ENCODE results near the gene ZNF195.
"Not testable (repeated sequence)": the region's sequence is repeated elsewhere in the genome, so short reads cannot be mapped to it uniquely, and the experiment has no call there.

DNA sequence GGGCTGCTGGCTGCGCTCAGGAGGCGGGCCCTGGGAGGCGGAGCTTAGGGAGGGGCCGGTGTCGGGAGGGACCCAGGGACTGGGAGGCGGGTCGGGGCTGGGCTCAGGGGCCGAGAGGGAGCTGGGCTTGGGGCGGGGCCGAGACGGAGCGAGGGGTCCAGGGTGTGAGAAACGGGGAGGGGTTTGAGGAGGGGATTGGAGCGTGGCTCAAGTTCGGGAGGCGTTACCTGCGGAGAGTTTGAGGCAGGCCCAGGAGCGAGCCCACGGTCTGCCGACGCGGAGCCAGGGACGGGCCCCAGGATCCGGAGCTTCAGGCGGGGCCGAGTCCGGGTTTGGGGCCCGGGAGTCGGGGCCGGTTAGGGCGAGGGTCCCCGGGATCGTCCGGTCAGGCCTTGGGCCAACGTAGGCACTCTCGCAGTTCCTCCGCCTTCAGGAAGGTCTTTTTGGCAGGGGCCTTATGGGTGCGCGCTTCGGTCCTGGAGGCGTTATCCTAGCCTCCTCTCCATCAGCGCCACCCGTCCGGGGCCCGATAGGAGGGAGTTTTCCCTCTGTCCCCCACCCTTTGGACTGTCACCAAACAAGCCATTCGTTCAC is 44.3 kb upstream of the ZNF195 start:
- TF ChIP-seq, protein P1, sequence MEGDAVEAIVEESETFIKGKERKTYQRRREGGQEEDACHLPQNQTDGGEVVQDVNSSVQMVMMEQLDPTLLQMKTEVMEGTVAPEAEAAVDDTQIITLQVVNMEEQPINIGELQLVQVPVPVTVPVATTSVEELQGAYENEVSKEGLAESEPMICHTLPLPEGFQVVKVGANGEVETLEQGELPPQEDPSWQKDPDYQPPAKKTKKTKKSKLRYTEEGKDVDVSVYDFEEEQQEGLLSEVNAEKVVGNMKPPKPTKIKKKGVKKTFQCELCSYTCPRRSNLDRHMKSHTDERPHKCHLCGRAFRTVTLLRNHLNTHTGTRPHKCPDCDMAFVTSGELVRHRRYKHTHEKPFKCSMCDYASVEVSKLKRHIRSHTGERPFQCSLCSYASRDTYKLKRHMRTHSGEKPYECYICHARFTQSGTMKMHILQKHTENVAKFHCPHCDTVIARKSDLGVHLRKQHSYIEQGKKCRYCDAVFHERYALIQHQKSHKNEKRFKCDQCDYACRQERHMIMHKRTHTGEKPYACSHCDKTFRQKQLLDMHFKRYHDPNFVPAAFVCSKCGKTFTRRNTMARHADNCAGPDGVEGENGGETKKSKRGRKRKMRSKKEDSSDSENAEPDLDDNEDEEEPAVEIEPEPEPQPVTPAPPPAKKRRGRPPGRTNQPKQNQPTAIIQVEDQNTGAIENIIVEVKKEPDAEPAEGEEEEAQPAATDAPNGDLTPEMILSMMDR (IDR thresholded peaks at IDR 0.05; ENCODE audit: low read length) = not testable (repeated sequence)
- not testable (repeated sequence) for TF ChIP-seq EZH2phosphoT487 (IDR thresholded peaks at IDR 0.05; ENCODE audit: low read length)
